Calu3 (cell line): ENCODE measurements around the gene RMI1. TPM values are rescaled to one million over a fixed set of nuclear protein-coding genes. Genes with fewer than 3 reads are reported as not detected.

Experiments
- BruUV-seq: library from RNA; stranded (reverse); fragments of 400-500 nt; replicated peaks from 2 replicates; lab custom pipeline; 2021; lab: Mats Ljungman, UMichigan
- CTCF ChIA-PET: fragments of 300-600 bp; sonication (Branson Sonifier 250); formaldehyde crosslinking; loops from one replicate; lab custom pipeline; 2022; ENCODE audit warnings: antibody characterized with exemption; lab: Charles Lee
- DNase-seq: peaks from one replicate; pipeline ENCODE4 v3.0.0; 2022
- H3K27ac Mint-ChIP-seq: one replicate; pipeline ENCODE4 v1.8.0; 2022; ENCODE audit warnings: mixed read lengths; ENCODE audit not compliant: unreplicated experiment
- H3K27me3 Mint-ChIP-seq: one replicate; pipeline ENCODE4 v1.8.0; 2022; ENCODE audit warnings: mixed read lengths; ENCODE audit not compliant: unreplicated experiment
- H3K36me3 Mint-ChIP-seq: one replicate; pipeline ENCODE4 v1.8.0; 2022; ENCODE audit warnings: mild to moderate bottlenecking, moderate library complexity, mixed read lengths; ENCODE audit not compliant: insufficient read depth, unreplicated experiment
- H3K4me1 Mint-ChIP-seq: one replicate; pipeline ENCODE4 v1.8.0; 2022; ENCODE audit warnings: mild to moderate bottlenecking, low read depth, mixed read lengths; ENCODE audit not compliant: unreplicated experiment
- H3K4me3 Mint-ChIP-seq: one replicate; pipeline ENCODE4 v1.8.0; 2022; ENCODE audit warnings: mild to moderate bottlenecking, low read depth, moderate library complexity, mixed read lengths; ENCODE audit not compliant: unreplicated experiment
- H3K9me3 Mint-ChIP-seq: one replicate; pipeline ENCODE4 v1.8.0; 2022; ENCODE audit warnings: low read depth, mixed read lengths; ENCODE audit not compliant: unreplicated experiment
- CTCF ChIP-seq: fragments of 200-600 bp; IDR thresholded peaks from one replicate; pipeline ENCODE4 v1.8.0; 2022; ENCODE audit warnings: antibody characterized with exemption; ENCODE audit not compliant: unreplicated experiment
- intact Hi-C: fragments of 100-400 bp; cut with micrococcal nuclease; formaldehyde crosslinking; loops from one replicate; pipeline ENCODE4 v1.10.0; 2022; ENCODE audit not compliant: unreplicated experiment
- total RNA-seq: library from RNA; stranded (reverse); gene quantifications from 2 replicates; pipeline ENCODE4 v1.2.3, GENCODE V29; 2022

The RMI1 gene
- total RNA-seq, 1 experiment from 2014 or later: 15.4 TPM

- peaks cover 74% of the 10 kb centered on the region for H3K36me3 Mint-ChIP-seq
- DNase-seq: peak; percentile 98
- intact Hi-C loops: no loop called here
- peaks cover 22% of the 10 kb centered on the region for H3K4me1 Mint-ChIP-seq
- CTCF ChIA-PET: interaction anchor here (0.5 to 0.6 kb wide), 2 partner anchors 40 to 151 kb away, joined by 3 to 7 read pairs; no protein-coding TSS in a partner anchor
- no peaks in the 10 kb centered on the region for H3K27me3 Mint-ChIP-seq
- BruUV-seq: no TSS peak
- H3K9me3 Mint-ChIP-seq: no peaks in the 10 kb centered on the region
- H3K27ac Mint-ChIP-seq: peak within 1 kb of the TSS; percentile 94
- TF ChIP-seq CTCF: no peak
- peak within 1 kb of the TSS; percentile 87 for H3K4me3 Mint-ChIP-seq
These were observed 702 bp upstream of the RMI1 start, which contains the start of gene HNRNPK for GRCh38 chr9:83979812-83980394. TSS of gene HNRNPK (minus strand) at chr9:83980215. CDS start at chr9:83978252, 1,963 bp downstream.

- DNase-seq: peak; percentile 14
- CTCF ChIA-PET: no interaction called here
- Mint-ChIP-seq H3K36me3 (peaks cover 60% of the 10 kb centered on the region), H3K4me3 (peak overlapping the region; percentile 87), H3K9me3 (no peaks in the 10 kb centered on the region), H3K27ac (peak overlapping the region; percentile 94), H3K4me1 (peaks cover 10% of the 10 kb centered on the region), H3K27me3 (no peaks in the 10 kb centered on the region)
- no peak for TF ChIP-seq CTCF
- no TSS peak for BruUV-seq
- intact Hi-C loops: no loop called here
These were observed 694 bp downstream of the RMI1 start for GRCh38 chr9:83981126-83981871.

- BruUV-seq: no TSS peak
- no peaks in the 10 kb centered on the region for H3K9me3 Mint-ChIP-seq
- no peak overlapping the region for H3K4me3 Mint-ChIP-seq
- peaks cover 19% of the 10 kb centered on the region for H3K4me1 Mint-ChIP-seq
- H3K36me3 Mint-ChIP-seq: peaks cover 20% of the 10 kb centered on the region
- no peak for DNase-seq
- intact Hi-C loops: no loop called here
- TF ChIP-seq CTCF: no peak
- H3K27ac Mint-ChIP-seq: no peak overlapping the region
- no peaks in the 10 kb centered on the region for H3K27me3 Mint-ChIP-seq
- CTCF ChIA-PET: no interaction called here
These were observed 5.6 kb downstream of the RMI1 start for GRCh38 chr9:83986195-83986594.

- H3K27me3 Mint-ChIP-seq: no peaks in the 10 kb centered on the region
- H3K27ac Mint-ChIP-seq: peak overlapping the region; percentile 54
- peaks cover 19% of the 10 kb centered on the region for H3K4me1 Mint-ChIP-seq
- CTCF ChIA-PET: interaction anchor here (0.6 to 0.7 kb wide), 4 partner anchors 16 to 857 kb away, joined by 3 to 7 read pairs (median 3); no protein-coding TSS in a partner anchor
- no peak for TF ChIP-seq CTCF
- DNase-seq: peak; percentile 33
- H3K4me3 Mint-ChIP-seq: no peak overlapping the region
- BruUV-seq: no TSS peak
- intact Hi-C loops: no loop called here
- peaks cover 14% of the 10 kb centered on the region for H3K36me3 Mint-ChIP-seq
- no peaks in the 10 kb centered on the region for H3K9me3 Mint-ChIP-seq
These were observed 6.3 kb downstream of the RMI1 start for GRCh38 chr9:83986765-83987401.
